ENCODE data around the gene CUX1.
"Not testable (repeated sequence)": the region's sequence is repeated elsewhere in the genome, so short reads cannot be mapped to it uniquely, and the experiment has no call there.

CUX1 gene

GRCh38 chr7:102115931-102116330, 298.5 kb downstream of the CUX1 start:
- no peak for DNase-seq (ENCODE audit: extremely low read depth in 1 of 2, low read depth in 1 of 2)

DNA sequence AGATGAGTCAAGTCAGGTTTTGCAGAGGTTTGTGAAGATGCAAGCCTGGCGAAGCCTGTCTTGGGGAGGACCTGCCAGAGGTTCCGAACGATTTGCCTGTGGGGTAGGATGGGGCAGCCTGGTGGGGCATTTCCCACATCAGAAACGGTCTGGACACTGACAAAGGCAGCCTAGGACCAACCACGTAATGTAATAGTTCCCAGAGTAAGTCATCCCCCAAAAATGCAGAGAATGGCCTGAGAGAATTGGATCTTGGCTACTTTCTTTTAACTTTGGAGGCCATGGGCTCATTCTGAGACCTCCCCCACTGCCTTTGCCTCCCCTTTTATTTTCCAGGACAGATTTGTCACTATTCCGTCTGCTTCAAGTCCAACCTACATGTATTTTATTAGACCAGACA, 300.3 kb downstream of the CUX1 start:
- no peak for DNase-seq (ENCODE audit: extremely low read depth in 1 of 2, low read depth in 1 of 2)

- DNase-seq (ENCODE audit: extremely low read depth in 1 of 2, low read depth in 1 of 2), result no peak
Measured at GRCh38 chr7:102119213-102119651, 301.8 kb downstream of the CUX1 start.

GRCh38 chr7:102119925-102120324, 302.5 kb downstream of the CUX1 start:
- DNase-seq (ENCODE audit: extremely low read depth in 1 of 2, low read depth in 1 of 2), result no peak

- no peak for DNase-seq (ENCODE audit: extremely low read depth in 1 of 2, low read depth in 1 of 2)
Measured at GRCh38 chr7:102120666-102121195, 303.3 kb downstream of the CUX1 start.

GRCh38 chr7:102122026-102122425, 304.6 kb downstream of the CUX1 start:
- no peak for DNase-seq (ENCODE audit: extremely low read depth in 1 of 2, low read depth in 1 of 2)

GRCh38 chr7:102125127-102125596, 307.7 kb downstream of the CUX1 start:
- no peak for DNase-seq (ENCODE audit: extremely low read depth in 1 of 2, low read depth in 1 of 2)

DNA sequence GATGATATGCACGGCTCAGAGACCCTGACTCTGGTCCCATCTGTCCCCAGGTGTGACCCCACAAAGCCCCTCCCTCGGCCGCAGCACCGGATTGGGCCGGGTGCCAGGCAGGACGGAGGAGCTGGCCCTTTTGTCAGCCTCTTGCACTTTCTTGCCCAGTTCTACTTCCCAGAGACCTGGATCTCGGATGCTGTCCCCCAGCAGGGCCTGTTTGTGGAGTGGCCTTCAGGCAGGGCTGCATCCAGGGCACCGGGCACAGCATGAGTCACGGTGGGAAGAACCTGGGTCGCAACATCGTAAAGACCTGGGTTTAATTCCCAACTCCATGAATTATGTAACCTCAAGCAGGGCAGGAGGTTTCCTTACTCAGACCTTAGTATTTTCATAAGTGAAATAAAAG, 310.9 kb downstream of the CUX1 start:
- no peak for DNase-seq (ENCODE audit: extremely low read depth in 1 of 2, low read depth in 1 of 2)

- DNase-seq (ENCODE audit: extremely low read depth in 1 of 2, low read depth in 1 of 2), result no peak
Measured at GRCh38 chr7:102129636-102130370, 312.4 kb downstream of the CUX1 start.

- no peak for DNase-seq (ENCODE audit: extremely low read depth in 1 of 2, low read depth in 1 of 2)
Measured at GRCh38 chr7:102132209-102132752, 314.9 kb downstream of the CUX1 start.

- DNase-seq (ENCODE audit: extremely low read depth in 1 of 2, low read depth in 1 of 2), result no peak
Measured at GRCh38 chr7:102138676-102139075, 321.2 kb downstream of the CUX1 start.

DNA sequence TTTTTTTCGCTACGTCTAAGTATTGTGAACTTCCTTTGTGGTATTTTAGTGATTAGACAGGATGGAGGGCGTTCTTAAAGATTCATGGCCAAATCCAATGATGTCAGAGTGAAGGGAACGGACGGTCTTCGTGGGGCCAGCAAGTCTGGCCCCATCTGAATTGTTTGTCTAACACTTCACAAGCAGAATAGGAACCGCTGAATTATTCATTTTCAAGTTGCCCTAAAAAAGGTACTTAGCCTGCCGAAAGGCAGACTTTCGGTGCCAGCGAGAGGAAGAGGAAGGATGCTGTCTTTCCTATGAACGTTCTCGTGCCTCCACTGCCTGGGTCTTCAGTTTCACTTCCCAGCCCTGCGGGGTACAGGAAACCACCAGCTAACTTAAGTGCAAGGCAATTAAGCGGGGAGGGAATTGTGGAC, 323.5 kb downstream of the CUX1 start:
- no peak for DNase-seq (ENCODE audit: extremely low read depth in 1 of 2, low read depth in 1 of 2)

DNA sequence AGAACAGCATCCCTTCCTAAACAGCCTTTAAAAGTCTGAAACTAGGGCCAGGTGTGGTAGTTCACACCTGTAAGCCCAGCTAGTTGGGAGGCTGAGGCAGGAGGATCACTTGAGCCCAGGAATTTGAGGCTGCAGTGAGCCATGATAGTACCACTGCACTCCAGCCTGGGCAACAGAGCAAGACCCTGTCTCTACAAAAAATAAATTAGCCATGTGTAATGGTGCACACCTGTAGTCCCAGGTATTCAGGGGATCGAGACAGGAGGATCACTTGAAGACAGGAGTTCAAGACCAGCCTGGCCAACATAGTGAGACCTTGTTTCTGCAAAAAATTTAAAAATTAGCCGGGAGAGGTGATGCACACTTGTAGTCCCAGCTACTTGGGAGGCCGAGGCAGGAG, 325.0 kb downstream of the CUX1 start:
- not testable (repeated sequence) for DNase-seq (ENCODE audit: extremely low read depth in 1 of 2, low read depth in 1 of 2)

GRCh38 chr7:102146122-102146521, 328.7 kb downstream of the CUX1 start:
- DNase-seq (ENCODE audit: extremely low read depth in 1 of 2, low read depth in 1 of 2), result no peak

- no peak for DNase-seq (ENCODE audit: extremely low read depth in 1 of 2, low read depth in 1 of 2)
Measured at GRCh38 chr7:102147008-102147407, 329.6 kb downstream of the CUX1 start.

DNA sequence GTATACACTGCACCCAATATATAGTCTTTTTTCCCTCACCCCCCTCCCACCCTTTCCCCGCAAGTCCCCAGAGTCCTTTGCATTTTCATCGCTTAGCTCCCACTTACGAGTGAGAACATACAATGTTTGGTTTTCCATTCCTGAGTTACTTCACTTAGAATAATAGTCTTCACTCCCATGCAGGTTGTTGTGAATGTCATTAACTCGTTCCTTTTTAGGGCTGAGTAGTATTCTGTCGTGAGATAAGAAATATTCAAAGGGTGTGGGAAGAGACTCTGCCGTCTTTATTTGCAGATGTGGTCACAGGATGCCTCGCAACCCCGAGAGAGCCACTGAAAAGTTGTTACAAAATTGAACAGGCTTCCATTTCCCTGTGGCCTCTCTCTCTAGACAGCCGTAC, 331.4 kb downstream of the CUX1 start:
- no peak for DNase-seq (ENCODE audit: extremely low read depth in 1 of 2, low read depth in 1 of 2)

DNA sequence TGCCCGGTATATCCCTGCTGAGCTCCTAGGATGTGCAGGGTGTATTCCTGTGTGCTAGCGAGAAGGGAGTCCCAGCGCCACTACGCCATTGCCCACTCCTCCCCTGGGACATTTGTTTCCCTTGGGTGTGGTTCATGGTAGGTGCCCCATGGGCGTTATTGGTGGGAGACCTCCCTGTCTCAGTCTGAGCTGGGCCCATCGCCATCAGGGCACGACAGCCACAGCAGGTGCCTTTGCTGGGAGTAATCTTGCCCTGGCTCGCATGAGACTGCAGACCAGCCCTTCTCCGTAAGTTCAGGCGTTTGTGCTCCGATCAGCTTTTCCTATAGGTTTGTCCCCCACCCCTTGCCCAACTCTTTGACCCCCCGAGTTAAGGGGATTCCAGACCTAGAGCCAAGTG, 332.0 kb downstream of the CUX1 start:
- DNase-seq (ENCODE audit: extremely low read depth in 1 of 2, low read depth in 1 of 2), result no peak

GRCh38 chr7:102150266-102150665, 332.8 kb downstream of the CUX1 start:
- DNase-seq (ENCODE audit: extremely low read depth in 1 of 2, low read depth in 1 of 2), result no peak

- DNase-seq (ENCODE audit: extremely low read depth in 1 of 2, low read depth in 1 of 2), result no peak
Measured at GRCh38 chr7:102152672-102153598, 335.5 kb downstream of the CUX1 start.

GRCh38 chr7:102153599-102153946, 336.1 kb downstream of the CUX1 start:
- DNase-seq (ENCODE audit: extremely low read depth in 1 of 2, low read depth in 1 of 2), result no peak

GRCh38 chr7:102154425-102154824, 337.0 kb downstream of the CUX1 start:
- DNase-seq (ENCODE audit: extremely low read depth in 1 of 2, low read depth in 1 of 2), result no peak

Measured in stimulated activated CD8-positive, alpha-beta memory T cell treated with anti-CD3 and anti-CD28 coated beads, Interleukin-7, amount 100 ng/mL, for 48 hours (primary cell).